Thoracic aorta (tissue), 2 donors: ENCODE results near the gene BMERB1. TPM values are rescaled to one million over a fixed set of nuclear protein-coding genes. Genes with fewer than 3 reads are reported as not detected.

Experiments
- ATAC-seq: fragments of 150-250 bp; one replicate; pipeline ENCODE4 v1.8.0; 2017; ENCODE audit warnings: low read depth; ENCODE audit not compliant: insufficient number of reproducible peaks, low FRiP score
- DNase-seq: peaks from one replicate; pipeline ENCODE4 v3.0.0-alpha.2; 2020; ENCODE audit warnings: low spot score
- H3K27ac ChIP-seq, 2 donors: fragments of 200-600 bp; sonication (generic); 1 replicate in 1 of 2; 2 replicates in 1 of 2; pipeline ENCODE4 v1.5.1; 2016; ENCODE audit warnings: mild to moderate bottlenecking in 2 of 2, moderate library complexity in 2 of 2
- H3K27me3 ChIP-seq: fragments of 200-600 bp; sonication (generic); replicated peaks from 2 replicates; pipeline ENCODE4 v1.6.0; 2016; ENCODE audit warnings: mild to moderate bottlenecking; ENCODE audit not compliant: insufficient read depth
- H3K36me3 ChIP-seq: fragments of 200-600 bp; sonication (generic); one replicate; pipeline ENCODE4 v1.5.1; 2016
- H3K4me1 ChIP-seq, 2 donors: fragments of 200-600 bp; sonication (generic); 1 replicate in 1 of 2; 2 replicates in 1 of 2; pipeline versions ENCODE4 v1.5.1 to v1.6.0; 2016; ENCODE audit warnings: low read depth in 2 of 2, mild to moderate bottlenecking in 1 of 2; ENCODE audit not compliant: control insufficient read depth in 1 of 2
- H3K4me3 ChIP-seq: fragments of 200-600 bp; sonication (generic); 2 replicates; pipeline ENCODE4 v1.5.1; 2016; ENCODE audit warnings: mild to moderate bottlenecking
- H3K9me3 ChIP-seq: fragments of 200-600 bp; sonication (generic); 2 replicates; pipeline ENCODE4 v1.5.1; 2016
- total RNA-seq, 2 donors: library from RNA; depleted of rRNA; stranded (reverse); fragments of >200 nt; gene quantifications; one replicate each; pipeline versions ENCODE4 v1.1.0 to v1.2.3, GENCODE V29; 2016
- TF ChIP-seq, protein P1 (sequence below): fragments of 200-600 bp; sonication (generic); IDR thresholded peaks from one replicate; pipeline ENCODE4 v1.5.1; 2019; ENCODE audit warnings: antibody characterized with exemption

The BMERB1 gene
- total RNA-seq, 2 donors from 2014 or later, result 75.1 to 95.2 TPM

- no peak for ATAC-seq
- Histone ChIP-seq H3K4me3 (no peak overlapping the region), H3K9me3 (no peaks in the 10 kb centered on the region), H3K4me1 (peaks cover 11 to 25% of the 10 kb centered on the region in 2 donors), H3K27ac (no peak overlapping the region), H3K36me3 (peaks cover 17% of the 10 kb centered on the region), H3K27me3 (no peaks in the 10 kb centered on the region)
- TF ChIP-seq, protein P1, sequence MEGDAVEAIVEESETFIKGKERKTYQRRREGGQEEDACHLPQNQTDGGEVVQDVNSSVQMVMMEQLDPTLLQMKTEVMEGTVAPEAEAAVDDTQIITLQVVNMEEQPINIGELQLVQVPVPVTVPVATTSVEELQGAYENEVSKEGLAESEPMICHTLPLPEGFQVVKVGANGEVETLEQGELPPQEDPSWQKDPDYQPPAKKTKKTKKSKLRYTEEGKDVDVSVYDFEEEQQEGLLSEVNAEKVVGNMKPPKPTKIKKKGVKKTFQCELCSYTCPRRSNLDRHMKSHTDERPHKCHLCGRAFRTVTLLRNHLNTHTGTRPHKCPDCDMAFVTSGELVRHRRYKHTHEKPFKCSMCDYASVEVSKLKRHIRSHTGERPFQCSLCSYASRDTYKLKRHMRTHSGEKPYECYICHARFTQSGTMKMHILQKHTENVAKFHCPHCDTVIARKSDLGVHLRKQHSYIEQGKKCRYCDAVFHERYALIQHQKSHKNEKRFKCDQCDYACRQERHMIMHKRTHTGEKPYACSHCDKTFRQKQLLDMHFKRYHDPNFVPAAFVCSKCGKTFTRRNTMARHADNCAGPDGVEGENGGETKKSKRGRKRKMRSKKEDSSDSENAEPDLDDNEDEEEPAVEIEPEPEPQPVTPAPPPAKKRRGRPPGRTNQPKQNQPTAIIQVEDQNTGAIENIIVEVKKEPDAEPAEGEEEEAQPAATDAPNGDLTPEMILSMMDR, result no peak
- no peak for DNase-seq
Observed at GRCh38 chr16:15587152-15587825, 152.9 kb downstream of the BMERB1 start.

DNA sequence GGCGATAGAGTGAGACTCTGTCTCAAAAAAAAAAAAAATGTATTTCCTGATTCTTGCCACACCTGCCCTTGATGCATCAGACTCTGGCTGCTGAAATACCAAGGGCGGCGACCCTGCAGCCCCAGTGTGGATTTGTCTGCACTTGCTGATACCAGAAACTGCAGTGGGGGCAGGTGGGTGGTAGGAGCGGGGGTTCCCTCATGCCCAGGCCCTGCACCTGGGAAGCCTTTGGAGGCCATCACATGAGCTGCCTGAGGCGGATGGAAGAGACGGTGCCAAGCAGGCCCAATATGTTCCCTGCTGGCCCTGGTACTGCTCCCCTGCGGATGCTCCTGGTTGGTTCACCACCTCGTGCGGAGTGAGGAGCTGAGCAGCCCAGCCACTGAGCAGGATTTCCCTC lies 157.9 kb downstream of the BMERB1 start:
- H3K36me3 ChIP-seq, result peaks cover 15% of the 10 kb centered on the region
- H3K9me3 ChIP-seq, result no peaks in the 10 kb centered on the region
- peaks cover 11 to 35% of the 10 kb centered on the region in 2 donors for H3K4me1 ChIP-seq
- no peak for ATAC-seq
- H3K27ac ChIP-seq, result no peak overlapping the region
- no peaks in the 10 kb centered on the region for H3K27me3 ChIP-seq
- no peak for DNase-seq
- TF ChIP-seq, protein P1, result no peak
- H3K4me3 ChIP-seq, result no peak overlapping the region

DNA sequence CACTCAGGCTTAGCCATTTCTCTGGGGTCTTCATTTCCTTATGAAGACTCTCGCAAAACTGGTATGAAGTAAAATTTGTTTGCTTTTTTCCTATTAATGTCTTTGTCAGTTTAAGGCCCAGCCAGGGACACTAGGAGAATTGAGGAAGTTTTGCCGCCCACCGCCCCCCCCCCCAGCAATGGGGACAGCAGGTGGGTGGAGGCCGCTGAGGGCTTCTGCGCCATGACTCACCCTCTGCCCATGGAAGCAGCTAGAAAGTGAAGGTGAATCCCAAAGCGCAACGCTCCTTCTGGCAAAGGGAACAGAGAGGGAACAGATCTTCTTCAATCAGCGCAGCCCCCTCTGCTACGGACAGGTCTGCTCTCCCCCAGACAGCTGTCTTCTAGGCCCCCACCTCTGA lies 158.8 kb downstream of the BMERB1 start:
- DNase-seq (no peak), ATAC-seq (no peak)
- Histone ChIP-seq H3K4me3 (no peak overlapping the region), H3K27ac (no peak overlapping the region), H3K27me3 (no peaks in the 10 kb centered on the region), H3K9me3 (no peaks in the 10 kb centered on the region), H3K4me1 (peaks cover 20 to 45% of the 10 kb centered on the region in 2 donors), H3K36me3 (peaks cover 15% of the 10 kb centered on the region)
- TF ChIP-seq, protein P1, result no peak

DNA sequence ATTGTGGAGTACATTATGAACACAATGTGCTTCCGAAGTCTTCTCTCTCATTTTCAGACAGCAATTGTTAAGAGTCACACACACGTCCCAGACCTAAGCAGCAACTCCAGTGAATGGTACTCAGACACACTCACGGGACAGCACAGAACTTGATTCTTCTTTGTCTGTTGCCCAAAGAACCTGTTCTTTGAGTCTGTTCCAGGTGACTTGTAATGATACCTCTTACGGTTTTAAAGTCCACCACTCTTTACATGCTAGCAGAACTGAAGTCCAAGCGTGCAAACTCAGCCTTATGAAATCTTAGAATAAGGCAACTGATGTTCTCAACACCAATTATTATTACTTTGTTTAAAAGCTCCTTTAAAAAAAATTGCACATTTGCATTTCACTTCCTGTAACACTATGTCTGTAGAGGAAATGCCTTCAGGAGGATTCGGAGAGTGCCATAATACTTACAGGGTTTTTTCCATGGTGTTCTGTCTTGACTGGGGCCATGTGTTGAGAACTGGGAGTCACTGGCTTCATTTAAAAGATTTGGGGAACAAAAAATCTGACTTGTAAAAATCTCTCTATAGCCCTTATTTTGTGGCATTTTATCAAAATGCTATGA lies 160.4 kb downstream of the BMERB1 start:
- ATAC-seq (no peak), DNase-seq (no peak)
- Histone ChIP-seq H3K9me3 (no peaks in the 10 kb centered on the region), H3K4me1 (peaks cover 19 to 41% of the 10 kb centered on the region in 2 donors), H3K27me3 (no peaks in the 10 kb centered on the region), H3K36me3 (peaks cover 17% of the 10 kb centered on the region), H3K4me3 (no peak overlapping the region), H3K27ac (no peak overlapping the region)
- TF ChIP-seq, protein P1, result no peak

GRCh38 chr16:15597135-15597534 lies 162.7 kb downstream of the BMERB1 start:
- Histone ChIP-seq H3K36me3 (peaks cover 37% of the 10 kb centered on the region), H3K27me3 (no peaks in the 10 kb centered on the region), H3K9me3 (no peaks in the 10 kb centered on the region), H3K27ac (peak overlapping the region in 1 of 2 donors; percentile 40), H3K4me1 (peaks cover 10 to 22% of the 10 kb centered on the region in 2 donors), H3K4me3 (no peak overlapping the region)
- TF ChIP-seq, protein P1, result no peak
- DNase-seq (no peak), ATAC-seq (no peak)
